Natural killer cell (primary cell): ENCODE results near the gene R3HDM2. TPM values are rescaled to one million over a fixed set of nuclear protein-coding genes. Genes with fewer than 3 reads are reported as not detected.

Experiments
- ATAC-seq, 3 donors: fragments of 150-1000 bp in 2 of 3; fragments of 200-7000 bp in 1 of 3; cut with Tn5 transposase; 1 replicate in 1 of 3; 2 replicates in 2 of 3; pipeline ENCODE4 v1.10.0; 2021; ENCODE audit warnings: mild to moderate bottlenecking in 2 of 3, moderate library complexity in 2 of 3
- DNase-seq, 2 donors: peaks; one replicate each; pipeline versions ENCODE4 v3.0.0 to v3.0.0-alpha.2; 2013 to 2021; ENCODE audit warnings: mixed read lengths in 1 of 2
- H3K27ac ChIP-seq: one replicate; pipeline ENCODE4 v1.5.1; 2013; ENCODE audit warnings: mild to moderate bottlenecking, low read length
- H3K27me3 ChIP-seq: one replicate; pipeline ENCODE4 v1.6.1; 2013; ENCODE audit warnings: low read length; ENCODE audit not compliant: control insufficient read depth, insufficient read depth
- H3K36me3 ChIP-seq: one replicate; pipeline ENCODE4 v1.6.1; 2013; ENCODE audit warnings: low read length; ENCODE audit not compliant: control insufficient read depth, insufficient read depth
- H3K4me1 ChIP-seq: one replicate; pipeline ENCODE4 v1.6.1; 2013; ENCODE audit warnings: low read length; ENCODE audit not compliant: control insufficient read depth, insufficient read depth
- H3K4me3 ChIP-seq: one replicate; pipeline ENCODE4 v1.5.1; 2013; ENCODE audit warnings: low read length
- H3K9me3 ChIP-seq: one replicate; pipeline ENCODE4 v1.6.1; 2013; ENCODE audit warnings: low read length; ENCODE audit not compliant: control insufficient read depth, insufficient read depth
- H3K27ac Mint-ChIP-seq, 2 donors: one replicate each; pipeline ENCODE4 v1.8.0; 2022; ENCODE audit warnings: mild to moderate bottlenecking in 2 of 2, mixed read lengths in 2 of 2, moderate library complexity in 1 of 2
- H3K27me3 Mint-ChIP-seq, 2 donors: one replicate each; pipeline ENCODE4 v1.8.0; 2022; ENCODE audit warnings: low read depth in 2 of 2, mixed read lengths in 2 of 2
- H3K36me3 Mint-ChIP-seq: one replicate; pipeline ENCODE4 v1.8.0; 2022; ENCODE audit warnings: mixed read lengths
- H3K4me1 Mint-ChIP-seq, 2 donors: one replicate each; pipeline ENCODE4 v1.8.0; 2022; ENCODE audit warnings: mixed read lengths in 2 of 2
- H3K4me3 Mint-ChIP-seq: one replicate; pipeline ENCODE4 v1.8.0; 2022; ENCODE audit warnings: mild to moderate bottlenecking, moderate library complexity, mixed read lengths
- H3K9me3 Mint-ChIP-seq, 2 donors: one replicate each; pipeline ENCODE4 v1.8.0; 2022; ENCODE audit warnings: mixed read lengths in 2 of 2
- WGBS: methylation state at CpG from one replicate; pipeline ENCODE4 v1.1.7; 2013; ENCODE audit warnings: missing lambda C conversion rate; ENCODE audit not compliant: insufficient coverage; 5-methylcytosine and 5-hydroxymethylcytosine counted together
- intact Hi-C: fragments of 100-400 bp; cut with micrococcal nuclease; formaldehyde crosslinking; loops from one replicate; pipeline ENCODE4 v1.14.2; 2022
- total RNA-seq, 4 donors: library from RNA; stranded (reverse); fragments of 120-200 nt in 1 of 4; gene quantifications; one replicate each; pipeline versions ENCODE4 v1.2.3 to v1.2.4, GENCODE V29; 2013 to 2022
- TF ChIP-seq, protein P1 (sequence below): fragments of 200-600 bp; IDR thresholded peaks from one replicate; pipeline ENCODE4 v1.8.0; 2022; ENCODE audit warnings: antibody characterized with exemption

Gene R3HDM2
- total RNA-seq, 3 donors from 2014 or later (not counting 1 experiment from before 2014, with no cell fraction given) = 110 to 124 (median 123) TPM

DNA sequence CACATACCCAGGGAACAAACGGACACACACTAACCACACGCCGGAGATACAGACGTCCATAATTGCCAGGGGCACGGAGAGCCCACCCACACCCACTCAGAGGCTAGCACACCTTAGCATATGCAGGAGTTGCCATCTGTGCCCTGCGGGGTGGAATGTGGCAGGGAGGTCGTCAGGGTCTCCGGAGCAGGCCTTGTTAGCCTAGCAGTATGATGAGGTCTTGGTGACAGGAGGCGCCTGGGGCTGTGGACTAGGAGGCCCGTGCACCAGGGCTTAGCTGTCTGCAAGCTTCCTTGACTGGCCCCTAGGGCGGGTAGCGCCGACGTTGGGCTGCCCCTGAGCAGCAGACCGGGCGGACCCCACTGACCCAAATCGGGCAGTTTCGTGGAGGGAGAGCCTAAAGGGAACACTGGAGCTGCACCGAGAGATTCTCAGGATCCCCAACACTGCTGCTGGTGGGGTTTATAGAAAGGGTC is 189.9 kb downstream of the R3HDM2 start:
- 9% methylated on average over 16 of the region's 19 CpGs for WGBS
- DNase-seq = peak in 1 of 2 donors; percentile 43
- H3K9me3 ChIP-seq = no peaks in the 10 kb centered on the region
- TF ChIP-seq, protein P1, sequence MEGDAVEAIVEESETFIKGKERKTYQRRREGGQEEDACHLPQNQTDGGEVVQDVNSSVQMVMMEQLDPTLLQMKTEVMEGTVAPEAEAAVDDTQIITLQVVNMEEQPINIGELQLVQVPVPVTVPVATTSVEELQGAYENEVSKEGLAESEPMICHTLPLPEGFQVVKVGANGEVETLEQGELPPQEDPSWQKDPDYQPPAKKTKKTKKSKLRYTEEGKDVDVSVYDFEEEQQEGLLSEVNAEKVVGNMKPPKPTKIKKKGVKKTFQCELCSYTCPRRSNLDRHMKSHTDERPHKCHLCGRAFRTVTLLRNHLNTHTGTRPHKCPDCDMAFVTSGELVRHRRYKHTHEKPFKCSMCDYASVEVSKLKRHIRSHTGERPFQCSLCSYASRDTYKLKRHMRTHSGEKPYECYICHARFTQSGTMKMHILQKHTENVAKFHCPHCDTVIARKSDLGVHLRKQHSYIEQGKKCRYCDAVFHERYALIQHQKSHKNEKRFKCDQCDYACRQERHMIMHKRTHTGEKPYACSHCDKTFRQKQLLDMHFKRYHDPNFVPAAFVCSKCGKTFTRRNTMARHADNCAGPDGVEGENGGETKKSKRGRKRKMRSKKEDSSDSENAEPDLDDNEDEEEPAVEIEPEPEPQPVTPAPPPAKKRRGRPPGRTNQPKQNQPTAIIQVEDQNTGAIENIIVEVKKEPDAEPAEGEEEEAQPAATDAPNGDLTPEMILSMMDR = no peak
- Mint-ChIP-seq H3K4me1 (peaks cover 45 to 79% of the 10 kb centered on the region in 2 donors), H3K9me3 (no peaks in the 10 kb centered on the region), H3K27me3 (peaks cover 61 to 72% of the 10 kb centered on the region in 2 donors), H3K4me3 (peak overlapping the region; percentile 88), H3K36me3 (no peaks in the 10 kb centered on the region), H3K27ac (peak overlapping the region; percentile 45 to 64)
- H3K27me3 ChIP-seq = peaks cover 74% of the 10 kb centered on the region
- no peak overlapping the region for H3K4me3 ChIP-seq
- H3K36me3 ChIP-seq = no peaks in the 10 kb centered on the region
- intact Hi-C loops = no loop called here
- no peak overlapping the region for H3K27ac ChIP-seq
- no peak for ATAC-seq
- H3K4me1 ChIP-seq = peaks cover 81% of the 10 kb centered on the region

DNA sequence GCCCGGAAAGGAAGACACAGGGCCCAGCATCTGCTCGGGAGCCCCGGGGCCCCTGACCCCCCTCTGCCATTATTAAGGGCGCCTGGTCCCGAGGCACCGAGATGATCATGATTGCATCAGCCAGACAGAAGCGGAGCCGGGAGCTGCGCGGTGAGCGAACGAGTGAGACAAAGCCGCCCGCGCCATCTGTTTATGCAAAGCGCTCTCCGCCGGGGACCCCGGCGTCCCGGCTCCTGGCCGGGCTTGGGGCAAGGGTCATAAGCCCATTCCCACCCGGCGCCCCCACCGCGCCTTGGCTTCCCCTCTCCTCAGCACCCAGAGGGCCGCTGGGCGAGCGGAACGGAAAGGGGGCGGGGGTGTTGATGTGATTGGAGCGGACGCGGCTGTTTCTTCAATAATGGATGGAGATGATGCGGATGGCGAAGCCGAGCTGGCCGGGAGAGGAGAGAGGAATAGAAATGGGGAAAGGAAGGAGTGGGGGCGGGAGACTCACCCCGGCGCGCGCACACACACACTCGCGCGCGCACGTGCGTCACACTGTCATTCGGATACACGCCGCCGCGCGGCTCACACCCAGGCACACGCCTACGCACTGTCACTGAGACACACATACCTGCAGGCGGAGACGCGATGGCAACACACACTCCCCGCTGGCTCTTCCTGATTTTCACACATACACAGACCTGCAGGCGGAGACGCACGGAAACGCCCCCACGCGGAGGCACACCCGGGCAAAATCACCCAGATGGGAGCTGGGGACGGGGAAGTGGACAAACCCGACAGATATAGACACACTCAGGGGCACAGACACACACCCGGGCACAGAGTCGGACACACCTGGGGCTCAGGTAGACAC is 190.5 kb downstream of the R3HDM2 start:
- ATAC-seq = peak; percentile 39 to 43 (median 39)
- DNase-seq = peak; percentile 48 to 90
- H3K27me3 ChIP-seq = peaks cover 78% of the 10 kb centered on the region
- Mint-ChIP-seq H3K27me3 (peaks cover 61 to 74% of the 10 kb centered on the region in 2 donors), H3K4me1 (peaks cover 45 to 80% of the 10 kb centered on the region in 2 donors), H3K9me3 (no peaks in the 10 kb centered on the region), H3K27ac (peak overlapping the region; percentile 45 to 64), H3K36me3 (no peaks in the 10 kb centered on the region), H3K4me3 (peak overlapping the region; percentile 88)
- intact Hi-C loops = no loop called here
- WGBS = under 1% methylated on average over 71 of the region's 72 CpGs
- no peaks in the 10 kb centered on the region for H3K36me3 ChIP-seq
- peaks cover 87% of the 10 kb centered on the region for H3K4me1 ChIP-seq
- peak overlapping the region; percentile 38 for H3K4me3 ChIP-seq
- H3K9me3 ChIP-seq = no peaks in the 10 kb centered on the region
- peak overlapping the region; percentile 2 for H3K27ac ChIP-seq
- TF ChIP-seq, protein P1 = no peak

DNA sequence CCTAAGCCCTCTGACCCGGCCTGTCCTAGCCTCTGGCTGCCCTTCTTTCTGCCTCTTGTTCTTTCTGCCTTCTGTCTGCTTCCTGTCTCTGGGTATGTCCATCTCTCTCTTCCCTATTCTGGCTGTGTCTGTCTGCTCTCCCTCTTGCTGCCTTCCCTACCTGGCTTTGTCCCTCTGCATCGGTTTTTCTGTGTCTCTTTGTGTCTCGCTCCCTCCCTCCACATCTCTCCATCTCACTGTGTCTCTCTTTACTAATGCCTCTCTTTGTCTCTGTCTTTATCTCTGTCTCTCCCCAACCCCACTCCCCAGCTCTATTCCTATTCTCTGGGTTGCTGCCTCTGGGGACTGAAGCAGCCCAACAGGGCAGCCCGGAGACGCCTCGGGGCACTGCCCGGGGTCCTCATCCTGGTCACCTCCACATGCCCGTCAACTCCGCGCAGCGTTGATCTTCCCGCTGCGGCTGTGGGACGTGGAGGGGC is 191.2 kb downstream of the R3HDM2 start:
- 3% methylated on average over 14 of the region's 14 CpGs for WGBS
- peaks cover 78% of the 10 kb centered on the region for H3K27me3 ChIP-seq

More for the DNA sequence above, 191.2 kb downstream of the R3HDM2 start:
- TF ChIP-seq, protein P1 = no peak
- H3K36me3 Mint-ChIP-seq = peaks cover 1% of the 10 kb centered on the region
- Histone ChIP-seq H3K9me3 (no peaks in the 10 kb centered on the region), H3K4me3 (peak overlapping the region; percentile 38), H3K36me3 (no peaks in the 10 kb centered on the region), H3K4me1 (peaks cover 92% of the 10 kb centered on the region), H3K27ac (no peak overlapping the region)
- H3K9me3 Mint-ChIP-seq = no peaks in the 10 kb centered on the region
- peaks cover 45 to 80% of the 10 kb centered on the region in 2 donors for H3K4me1 Mint-ChIP-seq
- peaks cover 61 to 76% of the 10 kb centered on the region in 2 donors for H3K27me3 Mint-ChIP-seq
- H3K4me3 Mint-ChIP-seq = peak overlapping the region; percentile 88
- intact Hi-C loops = loop anchor here (1.0 to 2.0 kb wide), 2 partner anchors 17 to 25 kb away; no protein-coding TSS in a partner anchor
- ATAC-seq (no peak), DNase-seq (no peak)
- H3K27ac Mint-ChIP-seq = peak overlapping the region; percentile 45 to 64
